ENCODE results near the gene PFN1. TPM values are rescaled to one million over a fixed set of nuclear protein-coding genes. Genes with fewer than 3 reads are reported as not detected.

PFN1 gene
- total and polyA plus RNA-seq, 2 donors from 2014 or later, result 496 to 614 TPM

- peak overlapping the region; percentile 94 to 96 for H3K27ac ChIP-seq (ENCODE audit: low read depth in 2 of 2, low read length in 2 of 2)
- no peaks in the 10 kb centered on the region for H3K9me3 ChIP-seq (ENCODE audit: control insufficient read depth in 2 of 3, insufficient read depth in 1 of 3, low read length in 3 of 3)
- H3K4me1 ChIP-seq (ENCODE audit: control insufficient read depth in 2 of 3, insufficient read depth in 2 of 3, low read depth in 1 of 3, low read length in 3 of 3), result peaks cover 4 to 17% (median 8%) of the 10 kb centered on the region in 3 donors
- peaks cover 0 to 11% (median 10%) of the 10 kb centered on the region in 3 donors for H3K36me3 ChIP-seq (ENCODE audit: control insufficient read depth in 2 of 3, insufficient read depth in 3 of 3, low read length in 3 of 3)
- peak overlapping the region in 2 of 3 donors; percentile 74 to 86 for H3K9ac ChIP-seq (ENCODE audit: low read length in 3 of 3)
- no peak for FAIRE-seq
- no peaks in the 10 kb centered on the region for H3K27me3 ChIP-seq (ENCODE audit: control insufficient read depth, insufficient read depth, low read length)
- intact Hi-C loops (cut with DNase I), result no loop called here
- peak in 2 of 5 donors; percentile 27 to 62 for DNase-seq
- TF ChIP-seq CTCF (IDR thresholded peaks at IDR 0.05; ENCODE audit: borderline replicate concordance, extremely low read depth, insufficient read depth), result no peak
- peak overlapping the region; percentile 73 to 75 (median 74) for H3K4me3 ChIP-seq (ENCODE audit: low read length in 3 of 3)
Observed at GRCh38 chr17:4986403-4986802, 38.1 kb upstream of the PFN1 start.

GRCh38 chr17:4982305-4982704, 34.0 kb upstream of the PFN1 start:
- H3K27me3 ChIP-seq (ENCODE audit: control insufficient read depth, insufficient read depth, low read length), result no peaks in the 10 kb centered on the region
- H3K4me1 ChIP-seq (ENCODE audit: control insufficient read depth in 2 of 3, insufficient read depth in 2 of 3, low read depth in 1 of 3, low read length in 3 of 3), result peaks cover 0 to 12% (median 7%) of the 10 kb centered on the region in 3 donors
- FAIRE-seq, result no peak
- no peak overlapping the region for H3K4me3 ChIP-seq (ENCODE audit: low read length in 3 of 3)
- H3K9ac ChIP-seq (ENCODE audit: low read length in 3 of 3), result no peak overlapping the region
- peaks cover 0 to 34% (median 26%) of the 10 kb centered on the region in 3 donors for H3K36me3 ChIP-seq (ENCODE audit: control insufficient read depth in 2 of 3, insufficient read depth in 3 of 3, low read length in 3 of 3)
- H3K9me3 ChIP-seq (ENCODE audit: control insufficient read depth in 2 of 3, insufficient read depth in 1 of 3, low read length in 3 of 3), result no peaks in the 10 kb centered on the region
- peak in 1 of 5 donors; percentile 30 for DNase-seq
- intact Hi-C loops (cut with DNase I), result no loop called here
- no peak overlapping the region for H3K27ac ChIP-seq (ENCODE audit: low read depth in 2 of 2, low read length in 2 of 2)
- no peak for TF ChIP-seq CTCF (IDR thresholded peaks at IDR 0.05; ENCODE audit: borderline replicate concordance, extremely low read depth, insufficient read depth)

GRCh38 chr17:4980644-4981216, 32.4 kb upstream of the PFN1 start:
- Histone ChIP-seq H3K27me3 (ENCODE audit: control insufficient read depth, insufficient read depth, low read length) (no peaks in the 10 kb centered on the region), H3K4me1 (ENCODE audit: control insufficient read depth in 2 of 3, insufficient read depth in 2 of 3, low read depth in 1 of 3, low read length in 3 of 3) (peaks cover 0 to 5% (median 0%) of the 10 kb centered on the region in 3 donors), H3K9me3 (ENCODE audit: control insufficient read depth in 2 of 3, insufficient read depth in 1 of 3, low read length in 3 of 3) (no peaks in the 10 kb centered on the region), H3K27ac (ENCODE audit: low read depth in 2 of 2, low read length in 2 of 2) (no peak overlapping the region), H3K36me3 (ENCODE audit: control insufficient read depth in 2 of 3, insufficient read depth in 3 of 3, low read length in 3 of 3) (peaks cover 0 to 43% (median 28%) of the 10 kb centered on the region in 3 donors), H3K4me3 (ENCODE audit: low read length in 3 of 3) (no peak overlapping the region), H3K9ac (ENCODE audit: low read length in 3 of 3) (no peak overlapping the region)
- peak; percentile 69 for TF ChIP-seq CTCF (IDR thresholded peaks at IDR 0.05; ENCODE audit: borderline replicate concordance, extremely low read depth, insufficient read depth)
- DNase-seq, result peak in 4 of 5 donors; percentile 22 to 92 (median 74)
- FAIRE-seq, result no peak
- intact Hi-C loops (cut with DNase I), result no loop called here
